DMS 273 (cell line): Measurements from ENCODE around the gene HS6ST3.

Experiments used
- DNase-seq: peaks from one replicate; lab custom pipeline; 2025; ENCODE audit not compliant: unreplicated experiment; lab: John Stamatoyannopoulos, UW

The HS6ST3 gene

GRCh38 chr13:96700657-96701056 is 610.8 kb downstream of the HS6ST3 start:
- DNase-seq, result no peak

- no peak for DNase-seq
These were observed 617.2 kb downstream of the HS6ST3 start for GRCh38 chr13:96707146-96707545.

- DNase-seq, result peak; percentile 0
These were observed 620.4 kb downstream of the HS6ST3 start for GRCh38 chr13:96710166-96710862.

GRCh38 chr13:96720446-96720845 is 630.5 kb downstream of the HS6ST3 start:
- no peak for DNase-seq

GRCh38 chr13:96726651-96727050 is 636.7 kb downstream of the HS6ST3 start:
- DNase-seq, result no peak

GRCh38 chr13:96728463-96728862 is 638.6 kb downstream of the HS6ST3 start:
- DNase-seq, result no peak

GRCh38 chr13:96730676-96731075 is 640.8 kb downstream of the HS6ST3 start:
- DNase-seq, result no peak

GRCh38 chr13:96734499-96734898 is 644.6 kb downstream of the HS6ST3 start:
- no peak for DNase-seq

- no peak for DNase-seq
These were observed 651.9 kb downstream of the HS6ST3 start for GRCh38 chr13:96741779-96742178.

- no peak for DNase-seq
These were observed 653.6 kb downstream of the HS6ST3 start for GRCh38 chr13:96743296-96744089.

GRCh38 chr13:96744367-96745331 is 654.7 kb downstream of the HS6ST3 start:
- DNase-seq, result peak; percentile 21

GRCh38 chr13:96746886-96747285 is 657.0 kb downstream of the HS6ST3 start:
- peak; percentile 85 for DNase-seq

- no peak for DNase-seq
These were observed 659.9 kb downstream of the HS6ST3 start for GRCh38 chr13:96749825-96750224.

- no peak for DNase-seq
These were observed 661.2 kb downstream of the HS6ST3 start for GRCh38 chr13:96751089-96751488.

GRCh38 chr13:96762876-96763275 is 673.0 kb downstream of the HS6ST3 start:
- no peak for DNase-seq

- DNase-seq, result no peak
These were observed 676.4 kb downstream of the HS6ST3 start for GRCh38 chr13:96766306-96766705.

- no peak for DNase-seq
These were observed 678.6 kb downstream of the HS6ST3 start for GRCh38 chr13:96768524-96768923.

GRCh38 chr13:96769874-96770273 is 680.0 kb downstream of the HS6ST3 start:
- no peak for DNase-seq

- DNase-seq, result peak; percentile 5
These were observed 681.8 kb downstream of the HS6ST3 start for GRCh38 chr13:96771486-96772367.

GRCh38 chr13:96772426-96772825 is 682.5 kb downstream of the HS6ST3 start:
- no peak for DNase-seq
